Neuronal stem cell (in vitro differentiated cells): ENCODE results near the gene GK. TPM values are rescaled to one million over a fixed set of nuclear protein-coding genes. Genes with fewer than 3 reads are reported as not detected.

Experiments
- small RNA-seq: library from polyadenylated mRNA; stranded (forward); fragments of <200 nt; extraction: miRNeasy Mini kit (QIAGEN cat#:217004); gene quantifications from one replicate; pipeline ENCODE3, GENCODE V24; 2013; ENCODE audit not compliant: insufficient read depth

Gene GK

Small RNAs within 50 kb of the gene (small RNA-seq; reads per million reads assigned to genes)
- gene CKS1BP6: not detected
